ENCODE measurements around the gene SH3D19.

GRCh38 chr4:151314010-151314355 is 11.4 kb downstream of the SH3D19 start:
- TF ChIP-seq, protein P1, sequence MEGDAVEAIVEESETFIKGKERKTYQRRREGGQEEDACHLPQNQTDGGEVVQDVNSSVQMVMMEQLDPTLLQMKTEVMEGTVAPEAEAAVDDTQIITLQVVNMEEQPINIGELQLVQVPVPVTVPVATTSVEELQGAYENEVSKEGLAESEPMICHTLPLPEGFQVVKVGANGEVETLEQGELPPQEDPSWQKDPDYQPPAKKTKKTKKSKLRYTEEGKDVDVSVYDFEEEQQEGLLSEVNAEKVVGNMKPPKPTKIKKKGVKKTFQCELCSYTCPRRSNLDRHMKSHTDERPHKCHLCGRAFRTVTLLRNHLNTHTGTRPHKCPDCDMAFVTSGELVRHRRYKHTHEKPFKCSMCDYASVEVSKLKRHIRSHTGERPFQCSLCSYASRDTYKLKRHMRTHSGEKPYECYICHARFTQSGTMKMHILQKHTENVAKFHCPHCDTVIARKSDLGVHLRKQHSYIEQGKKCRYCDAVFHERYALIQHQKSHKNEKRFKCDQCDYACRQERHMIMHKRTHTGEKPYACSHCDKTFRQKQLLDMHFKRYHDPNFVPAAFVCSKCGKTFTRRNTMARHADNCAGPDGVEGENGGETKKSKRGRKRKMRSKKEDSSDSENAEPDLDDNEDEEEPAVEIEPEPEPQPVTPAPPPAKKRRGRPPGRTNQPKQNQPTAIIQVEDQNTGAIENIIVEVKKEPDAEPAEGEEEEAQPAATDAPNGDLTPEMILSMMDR (IDR thresholded peaks at IDR 0.05; ENCODE audit: insufficient read depth, low read length, poor library complexity, severe bottlenecking) = no peak
- TF ChIP-seq EZH2phosphoT487 (conservative IDR thresholded peaks at IDR 0.05; ENCODE audit: low read length) = no peak
